Islet precursor cell (in vitro differentiated cells): ENCODE results near the gene LTA4H.

Experiments used
- DNase-seq: peaks from one replicate; pipeline ENCODE4 v3.0.0-alpha.2; 2018

LTA4H gene

DNA sequence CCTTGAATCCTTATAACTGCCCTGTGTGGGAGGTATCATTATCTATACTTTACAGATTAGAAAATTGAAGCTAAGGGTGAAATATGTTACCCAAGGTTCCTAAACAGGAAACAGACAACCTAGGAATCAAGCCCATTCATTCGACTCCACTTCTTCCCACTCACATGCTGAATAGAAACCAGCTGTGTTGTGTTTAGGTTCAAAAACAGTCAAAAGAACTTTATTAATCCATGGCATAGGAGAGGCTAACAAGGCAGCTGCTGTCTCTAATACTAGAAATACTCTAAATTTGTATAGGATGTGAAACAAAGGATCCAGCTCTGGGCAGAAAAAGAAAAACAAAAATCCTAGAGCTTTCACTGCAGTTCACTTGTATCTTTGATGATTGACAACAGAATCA lies 82.4 kb downstream of the LTA4H start:
- DNase-seq = no peak

DNA sequence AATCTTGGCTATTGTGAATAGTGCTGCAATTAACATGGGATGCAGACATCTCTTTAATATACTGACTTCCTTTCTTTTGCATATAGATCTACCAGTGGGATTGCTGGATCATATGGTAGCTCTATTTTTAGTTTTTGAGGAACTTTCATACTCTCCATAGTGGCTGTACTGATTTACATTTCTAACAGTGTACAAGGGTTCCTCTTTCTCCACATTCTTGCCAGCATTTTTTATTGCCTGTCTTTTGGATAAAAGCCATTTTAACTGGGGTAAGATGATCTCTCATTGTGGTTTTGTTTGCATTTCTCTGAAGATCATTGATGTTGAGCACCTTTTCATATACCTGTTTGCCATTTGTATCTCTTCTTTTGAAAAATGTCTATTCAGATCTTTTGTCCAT lies 83.9 kb downstream of the LTA4H start:
- DNase-seq = no peak
